Esophagus squamous epithelium (tissue), 4 donors: ENCODE measurements around the gene FBXO42.

Source experiments
- POLR2A ChIP-seq, 4 donors: fragments of 450-650 bp; IDR thresholded peaks; one replicate each; pipeline ENCODE4 v1.6.1; 2017; ENCODE audit warnings: antibody characterized with exemption in 4 of 4, mild to moderate bottlenecking in 4 of 4, moderate library complexity in 3 of 4
- TF ChIP-seq, protein P1 (sequence below), 6 experiments: fragments of 450-650 bp in 4 of 6; fragments of 200-600 bp in 2 of 6; sonication (generic) in 2 of 6; IDR thresholded peaks; one replicate each; pipeline ENCODE4 v1.5.1; 2016 to 2019; ENCODE audit warnings: antibody characterized with exemption in 6 of 6, mild to moderate bottlenecking in 4 of 6, moderate library complexity in 4 of 6

GRCh38 chr1:16230744-16231143, 121.5 kb downstream of the FBXO42 start:
- TF ChIP-seq, protein P1, sequence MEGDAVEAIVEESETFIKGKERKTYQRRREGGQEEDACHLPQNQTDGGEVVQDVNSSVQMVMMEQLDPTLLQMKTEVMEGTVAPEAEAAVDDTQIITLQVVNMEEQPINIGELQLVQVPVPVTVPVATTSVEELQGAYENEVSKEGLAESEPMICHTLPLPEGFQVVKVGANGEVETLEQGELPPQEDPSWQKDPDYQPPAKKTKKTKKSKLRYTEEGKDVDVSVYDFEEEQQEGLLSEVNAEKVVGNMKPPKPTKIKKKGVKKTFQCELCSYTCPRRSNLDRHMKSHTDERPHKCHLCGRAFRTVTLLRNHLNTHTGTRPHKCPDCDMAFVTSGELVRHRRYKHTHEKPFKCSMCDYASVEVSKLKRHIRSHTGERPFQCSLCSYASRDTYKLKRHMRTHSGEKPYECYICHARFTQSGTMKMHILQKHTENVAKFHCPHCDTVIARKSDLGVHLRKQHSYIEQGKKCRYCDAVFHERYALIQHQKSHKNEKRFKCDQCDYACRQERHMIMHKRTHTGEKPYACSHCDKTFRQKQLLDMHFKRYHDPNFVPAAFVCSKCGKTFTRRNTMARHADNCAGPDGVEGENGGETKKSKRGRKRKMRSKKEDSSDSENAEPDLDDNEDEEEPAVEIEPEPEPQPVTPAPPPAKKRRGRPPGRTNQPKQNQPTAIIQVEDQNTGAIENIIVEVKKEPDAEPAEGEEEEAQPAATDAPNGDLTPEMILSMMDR (IDR thresholded peaks at IDR 0.05) = no peak
- TF ChIP-seq POLR2A (IDR thresholded peaks at IDR 0.05) = no peak
